GM21381 (cell line): Measurements from ENCODE around the gene GATC.

ENCODE experiments used
- ATAC-seq: cut with Tn5 transposase; IDR thresholded peaks from one replicate; pipeline ENCODE4 v1.9.1; 2021; ENCODE audit warnings: mild to moderate bottlenecking, moderate library complexity; ENCODE audit not compliant: unreplicated experiment

GATC gene

DNA sequence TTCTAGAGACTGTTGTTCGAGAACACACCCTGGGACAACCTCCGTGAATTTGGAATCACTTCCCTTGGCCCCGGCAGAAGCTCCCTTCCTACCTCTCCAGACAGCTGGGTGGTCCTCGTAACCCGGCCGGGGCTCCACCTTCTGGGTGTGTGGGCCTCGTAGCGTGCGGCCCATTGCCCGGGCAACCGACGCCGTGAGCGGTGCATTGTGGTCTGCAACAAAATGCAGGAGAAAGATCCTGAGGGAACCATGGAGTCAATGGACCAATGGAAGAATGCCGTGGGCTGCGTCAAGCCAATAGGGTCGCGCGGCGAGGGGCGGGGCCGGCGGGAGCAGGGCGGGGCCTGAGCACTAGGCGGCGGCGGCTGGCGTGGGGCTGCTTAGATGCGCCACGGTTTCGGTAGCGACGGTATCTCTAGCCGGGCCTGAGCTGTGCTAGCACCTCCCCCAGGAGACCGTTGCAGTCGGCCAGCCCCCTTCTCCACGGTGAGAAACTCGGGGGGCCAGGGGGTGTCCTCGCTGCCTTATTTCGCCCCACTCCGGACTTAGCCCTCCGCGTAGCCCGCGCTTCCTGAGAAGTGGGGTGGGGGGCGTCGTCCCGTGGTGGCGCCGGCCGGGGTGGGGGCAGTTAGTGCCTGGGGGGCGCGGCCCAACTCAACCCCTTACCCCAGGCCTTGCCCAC, 49.6 kb downstream of the GATC start, which contains the start of gene DYNLL1:
TSS of gene DYNLL1 (plus strand) at position 383 of the 682 bp plus-strand sequence. CDS start 309 bp downstream, outside the sequence.
- ATAC-seq: peak; percentile 93

DNA sequence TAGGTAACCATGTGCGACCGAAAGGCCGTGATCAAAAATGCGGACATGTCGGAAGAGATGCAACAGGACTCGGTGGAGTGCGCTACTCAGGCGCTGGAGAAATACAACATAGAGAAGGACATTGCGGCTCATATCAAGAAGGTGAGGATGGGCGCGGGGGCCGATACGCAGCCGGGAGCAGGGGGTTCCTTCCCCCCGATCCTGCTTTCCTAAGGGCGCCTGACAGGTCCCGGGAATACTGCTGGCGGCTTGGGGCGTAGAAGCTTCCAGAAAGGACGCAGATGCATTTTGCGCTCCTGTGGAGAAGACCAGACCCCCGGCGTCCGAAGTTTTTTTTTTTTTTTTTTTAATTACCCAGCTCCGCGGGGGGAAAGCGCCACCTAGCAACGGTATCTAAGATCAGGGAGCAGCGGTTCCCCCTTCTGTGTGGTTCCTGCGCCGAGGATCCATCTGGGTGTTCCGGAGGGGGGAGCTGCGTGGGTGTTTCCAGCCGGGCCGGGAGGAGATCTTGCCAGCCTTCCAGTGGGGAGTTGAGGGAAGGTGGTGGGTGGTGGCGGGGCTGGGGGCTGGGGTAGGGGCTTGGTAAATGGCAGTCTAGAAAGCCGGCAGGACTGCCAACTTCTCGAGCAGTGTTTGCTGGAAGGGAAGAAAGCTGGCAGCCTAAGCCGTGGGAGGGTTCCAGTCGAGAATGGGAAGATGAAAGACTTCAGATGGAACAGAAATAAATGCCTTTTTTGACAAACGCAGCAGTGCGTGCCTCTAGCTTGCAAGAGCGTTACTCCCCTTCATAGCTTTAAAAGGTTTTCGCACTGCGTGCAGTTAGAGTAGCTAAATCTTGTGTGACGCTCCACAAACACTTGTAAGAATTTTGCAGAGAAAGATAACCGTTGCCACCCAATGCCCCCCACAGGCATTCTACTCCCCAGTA, 50.4 kb downstream of the GATC start:
- peak; percentile 8 for ATAC-seq

DNA sequence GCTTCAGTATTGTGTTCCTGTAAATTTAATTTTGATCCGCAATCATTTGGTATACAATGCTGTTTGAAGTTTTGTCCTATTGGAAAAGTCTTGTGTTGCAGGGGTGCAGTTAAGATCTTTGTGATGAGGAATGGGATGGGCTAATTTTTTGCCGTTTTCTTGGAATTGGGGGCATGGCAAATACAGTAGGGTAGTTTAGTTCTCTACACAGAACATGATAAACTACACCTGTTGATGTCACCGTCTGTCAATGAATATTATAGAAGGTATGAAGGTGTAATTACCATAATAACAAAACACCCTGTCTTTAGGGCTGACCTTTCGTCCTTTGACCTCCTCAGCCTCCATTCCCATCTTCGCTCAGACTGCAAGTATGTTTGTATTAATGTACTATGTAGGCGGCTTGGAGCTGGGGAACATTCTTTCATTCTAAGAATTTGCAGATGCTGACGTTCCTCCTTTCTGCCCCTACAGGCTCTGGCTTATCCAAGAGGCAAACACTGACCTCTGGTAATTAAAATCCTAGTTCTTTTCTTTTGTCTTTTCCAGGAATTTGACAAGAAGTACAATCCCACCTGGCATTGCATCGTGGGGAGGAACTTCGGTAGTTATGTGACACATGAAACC, 51.4 kb downstream of the GATC start:
- no peak for ATAC-seq

DNA sequence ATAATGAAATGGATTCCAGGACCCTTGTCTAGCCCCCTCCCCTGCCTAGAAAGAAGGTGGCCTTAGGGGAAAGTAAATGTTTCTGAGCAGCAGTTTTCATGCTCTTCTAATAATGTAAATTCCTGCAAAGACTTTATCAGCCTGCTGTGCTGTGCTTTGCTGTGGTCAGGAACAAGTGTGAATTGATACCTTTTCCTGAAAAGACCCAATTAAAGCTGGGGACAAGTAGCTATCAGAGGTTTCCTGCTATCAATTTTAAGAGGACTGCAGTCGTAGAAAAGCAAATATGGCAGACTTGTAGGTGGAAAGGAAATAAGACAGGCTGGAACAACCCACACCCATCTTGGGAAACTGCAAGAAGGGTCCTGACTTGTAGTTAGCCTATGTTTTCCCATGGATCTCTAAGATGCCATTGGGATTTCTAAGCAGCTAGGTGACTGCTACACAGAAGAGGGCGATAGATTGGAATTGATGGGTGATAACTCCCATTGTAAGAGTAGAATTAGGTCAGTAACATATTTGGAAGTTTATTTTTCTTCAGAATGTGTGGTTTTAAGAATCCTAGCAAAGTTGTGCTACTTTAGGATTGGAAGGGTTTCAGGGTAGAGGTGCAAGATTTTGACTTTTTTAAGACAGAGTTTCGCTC, 52.7 kb downstream of the GATC start:
- no peak for ATAC-seq

DNA sequence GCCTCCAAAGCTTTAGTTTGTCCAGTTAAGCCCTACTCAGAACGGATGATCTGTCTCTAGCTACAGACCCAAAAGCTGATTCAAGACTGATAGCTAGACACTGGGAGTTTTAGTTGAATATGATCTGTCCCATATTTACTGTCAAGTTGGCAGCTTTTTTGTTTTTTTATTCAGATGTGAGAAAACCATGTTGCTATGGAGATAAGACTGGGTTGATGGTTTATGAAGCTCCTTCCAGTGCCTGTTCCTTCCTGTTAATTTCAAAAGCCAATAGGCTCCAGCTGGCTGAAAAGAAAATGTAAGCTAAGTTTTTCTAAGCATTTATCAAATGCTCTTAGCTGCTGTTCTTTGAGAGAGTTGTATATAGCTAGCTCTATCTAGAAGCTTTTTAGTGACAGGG, 54.3 kb downstream of the GATC start:
- no peak for ATAC-seq

DNA sequence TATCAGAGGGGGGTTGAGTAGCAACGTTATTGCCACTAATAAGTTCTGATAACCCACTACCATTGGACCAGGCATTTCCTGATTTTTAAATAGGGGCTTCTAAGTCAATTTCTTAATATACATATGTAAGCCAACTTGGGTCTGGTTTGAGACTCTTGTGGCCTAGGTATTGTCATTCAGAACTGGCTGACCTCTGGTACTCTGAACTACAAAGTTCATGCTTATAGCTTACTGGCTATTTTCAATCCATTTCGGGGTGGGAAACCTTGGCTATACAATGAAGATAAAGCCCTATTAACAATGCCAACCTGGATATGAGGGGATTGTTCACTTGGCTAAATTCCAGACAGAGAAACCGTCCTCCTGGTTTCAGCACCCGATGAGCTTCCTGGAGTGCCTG, 58.3 kb downstream of the GATC start:
- no peak for ATAC-seq

DNA sequence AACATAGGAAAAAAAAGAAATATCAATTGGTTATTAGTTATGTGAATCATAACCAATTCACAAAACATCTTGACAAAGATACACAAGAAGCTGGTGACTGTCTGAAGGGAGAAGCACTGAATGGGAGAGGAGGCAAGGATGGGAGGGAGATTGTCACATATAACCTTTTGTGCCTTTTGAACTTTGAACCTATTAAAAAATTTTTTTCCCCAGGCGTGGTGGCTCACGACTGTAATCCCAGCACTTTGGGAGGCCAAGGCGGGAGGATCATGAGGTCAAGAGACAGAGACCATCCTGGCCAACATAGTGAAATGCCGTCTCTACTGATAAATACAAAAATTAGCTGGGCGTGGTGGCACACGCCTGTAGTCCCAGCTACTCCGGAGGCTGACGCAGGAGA, 62.3 kb downstream of the GATC start:
- ATAC-seq: no peak
